Body of pancreas (tissue), 4 donors: ENCODE measurements around the gene MPV17L2. TPM values are rescaled to one million over a fixed set of nuclear protein-coding genes. Genes with fewer than 3 reads are reported as not detected.
A peak's percentile ranks its signal among the peaks of the same experiment; 100 is the strongest.

ENCODE experiments used
- ATAC-seq: fragments of 150-250 bp; one replicate; pipeline ENCODE4 v1.9.1; 2016
- DNase-seq, 4 donors: peaks; one replicate each; pipeline ENCODE4 v3.0.0-alpha.2; 2019
- H3K27ac ChIP-seq, 4 donors: fragments of 200-600 bp; sonication (generic); 1 replicate in 3 of 4; 2 replicates in 1 of 4; pipeline versions ENCODE4 v1.5.1 to v1.6.1; 2016 to 2019; ENCODE audit warnings: mild to moderate bottlenecking in 1 of 4, mixed read lengths in 1 of 4, moderate library complexity in 1 of 4
- H3K27me3 ChIP-seq, 2 donors: fragments of 200-600 bp; sonication (generic); one replicate each; pipeline ENCODE4 v1.6.0; 2016; ENCODE audit warnings: mild to moderate bottlenecking in 1 of 2
- H3K36me3 ChIP-seq, 2 donors: fragments of 200-600 bp; sonication (generic); replicated peaks in 1 of 2; 2 replicates each; pipeline ENCODE4 v1.5.1; 2016; ENCODE audit warnings: low read depth in 2 of 2; ENCODE audit not compliant: insufficient read depth in 1 of 2
- H3K4me1 ChIP-seq: fragments of 200-600 bp; sonication (generic); one replicate; pipeline ENCODE4 v1.6.0; 2016
- H3K4me3 ChIP-seq, 2 donors: fragments of 200-600 bp; sonication (generic); 1 replicate in 1 of 2; 2 replicates in 1 of 2; pipeline ENCODE4 v1.5.1; 2016 to 2019
- H3K9me3 ChIP-seq, 3 donors: fragments of 200-600 bp; sonication (generic); 1 replicate in 2 of 3; 2 replicates in 1 of 3; pipeline ENCODE4 v1.5.1; 2016
- CTCF ChIP-seq, 7 experiments: fragments of 450-650 bp in 4 of 7; fragments of 200-600 bp in 3 of 7; sonication (generic) in 3 of 7; IDR thresholded peaks; one replicate each; pipeline ENCODE4 v1.5.1; 2016 to 2019; ENCODE audit warnings: antibody characterized with exemption in 7 of 7
- POLR2A ChIP-seq, 3 donors: fragments of 450-650 bp; IDR thresholded peaks; one replicate each; pipeline ENCODE4 v1.6.1; 2016; ENCODE audit warnings: antibody characterized with exemption in 3 of 3, mild to moderate bottlenecking in 2 of 3
- WGBS, 2 donors: methylation state at CpG; one replicate each; pipeline ENCODE4 v1.1.5; 2017; 5-methylcytosine and 5-hydroxymethylcytosine counted together
- intact Hi-C: fragments of 100-400 bp; cut with DNase I; formaldehyde crosslinking; loops from one replicate; pipeline ENCODE4 v1.15.1; 2023
- total RNA-seq, 2 donors: library from RNA; depleted of rRNA; stranded (reverse); fragments of >200 nt; gene quantifications; one replicate each; pipeline ENCODE4 v1.1.0, GENCODE V29; 2016

The MPV17L2 gene
- total RNA-seq, 2 donors from 2014 or later, result 3.4 to 5.6 TPM

DNA sequence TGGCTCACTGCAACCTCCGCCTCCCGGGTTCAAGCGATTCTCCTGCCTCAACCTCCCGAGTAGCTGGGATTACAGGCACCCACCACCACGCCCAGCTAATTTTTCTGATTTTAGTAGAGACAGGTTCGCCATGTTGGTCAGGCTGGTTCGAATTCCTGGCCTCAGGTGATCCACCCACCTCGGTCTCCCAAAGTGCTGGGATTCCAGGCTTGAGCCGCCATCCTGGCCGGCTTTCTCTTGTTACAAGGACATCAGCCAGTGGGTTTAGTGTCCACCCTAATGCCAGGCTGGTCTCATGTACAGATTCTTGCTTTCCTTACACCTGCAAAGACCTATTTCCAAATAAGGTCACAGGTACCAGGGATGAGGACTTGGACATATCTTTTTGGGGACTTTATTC lies 33.2 kb upstream of the MPV17L2 start:
- WGBS, 2 donors, result 94 to 95% methylated on average over 10 of the region's 10 CpGs
- no peak for DNase-seq
- H3K4me1 ChIP-seq, result peaks cover 48% of the 10 kb centered on the region

GRCh38 chr19:18160493-18160970 lies 32.5 kb upstream of the MPV17L2 start:
- H3K27me3 ChIP-seq, result no peaks in the 10 kb centered on the region
- ATAC-seq (peak; percentile 9), DNase-seq (peak in 2 of 4 donors; percentile 39 to 51)
- H3K27ac ChIP-seq, result peak overlapping the region; percentile 52 to 75 (median 60)
- 44 to 92% methylated on average over 2 to 11 of the region's 13 CpGs for WGBS, 2 donors
- intact Hi-C loops, result no loop called here
- no peak for TF ChIP-seq POLR2A (IDR thresholded peaks at IDR 0.05)
- TF ChIP-seq CTCF (IDR thresholded peaks at IDR 0.05), result no peak
- no peaks in the 10 kb centered on the region for H3K9me3 ChIP-seq
- H3K4me3 ChIP-seq, result no peak overlapping the region
- no peaks in the 10 kb centered on the region for H3K36me3 ChIP-seq
- H3K4me1 ChIP-seq, result peaks cover 41% of the 10 kb centered on the region

More for the DNA sequence above, 33.2 kb upstream of the MPV17L2 start:
- Histone ChIP-seq H3K27me3 (no peaks in the 10 kb centered on the region), H3K4me3 (no peak overlapping the region), H3K27ac (peak overlapping the region in 1 of 4 donors; percentile 66), H3K36me3 (no peaks in the 10 kb centered on the region), H3K9me3 (no peaks in the 10 kb centered on the region)
- intact Hi-C loops, result no loop called here
- no peak for TF ChIP-seq CTCF (IDR thresholded peaks at IDR 0.05)
- no peak for TF ChIP-seq POLR2A (IDR thresholded peaks at IDR 0.05)
- ATAC-seq, result no peak

DNA sequence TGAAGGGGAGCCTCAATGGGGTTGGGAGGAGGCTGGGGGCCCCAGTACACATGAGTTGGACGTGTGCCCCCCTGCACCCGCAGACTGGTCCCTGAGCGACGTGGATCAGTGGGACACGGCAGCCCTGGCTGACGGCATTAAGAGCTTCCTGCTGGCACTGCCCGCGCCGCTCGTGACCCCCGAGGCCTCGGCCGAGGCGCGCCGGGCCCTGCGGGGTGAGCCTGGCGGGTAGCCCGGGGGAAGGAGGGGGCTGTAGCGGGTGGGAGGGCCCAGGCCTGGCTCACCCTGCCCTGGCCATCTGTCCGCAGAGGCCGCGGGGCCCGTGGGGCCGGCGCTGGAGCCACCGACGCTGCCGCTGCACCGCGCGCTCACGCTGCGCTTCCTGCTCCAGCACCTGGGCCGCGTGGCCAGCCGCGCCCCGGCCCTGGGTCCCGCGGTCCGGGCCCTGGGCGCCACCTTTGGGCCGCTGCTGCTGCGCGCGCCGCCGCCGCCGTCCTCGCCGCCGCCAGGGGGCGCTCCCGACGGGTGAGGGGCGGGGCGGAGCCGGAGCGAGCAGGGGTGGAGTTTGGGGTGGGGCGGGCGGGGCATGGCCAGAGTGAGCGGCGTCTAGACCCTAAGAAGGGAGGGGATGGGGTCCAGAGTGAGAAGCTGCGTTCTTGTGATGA lies 31.9 kb upstream of the MPV17L2 start:
- 2 to 3% methylated on average over 10 to 23 of the region's 66 CpGs for WGBS, 2 donors
- H3K4me3 ChIP-seq, result no peak overlapping the region
- H3K27ac ChIP-seq, result peak overlapping the region; percentile 52 to 75 (median 60)
- TF ChIP-seq CTCF (IDR thresholded peaks at IDR 0.05) (peak in 5 of 7 experiments; percentile 47 to 96 (median 94)), POLR2A (IDR thresholded peaks at IDR 0.05) (peak in 1 of 3 donors; percentile 18)
- H3K36me3 ChIP-seq, result peaks cover 0 to under 1% of the 10 kb centered on the region in 2 donors
- peak; percentile 84 for ATAC-seq
- H3K27me3 ChIP-seq, result no peaks in the 10 kb centered on the region
- H3K4me1 ChIP-seq, result peaks cover 36% of the 10 kb centered on the region
- no peaks in the 10 kb centered on the region for H3K9me3 ChIP-seq
- intact Hi-C loops, result no loop called here
- peak; percentile 68 to 82 (median 77) for DNase-seq

DNA sequence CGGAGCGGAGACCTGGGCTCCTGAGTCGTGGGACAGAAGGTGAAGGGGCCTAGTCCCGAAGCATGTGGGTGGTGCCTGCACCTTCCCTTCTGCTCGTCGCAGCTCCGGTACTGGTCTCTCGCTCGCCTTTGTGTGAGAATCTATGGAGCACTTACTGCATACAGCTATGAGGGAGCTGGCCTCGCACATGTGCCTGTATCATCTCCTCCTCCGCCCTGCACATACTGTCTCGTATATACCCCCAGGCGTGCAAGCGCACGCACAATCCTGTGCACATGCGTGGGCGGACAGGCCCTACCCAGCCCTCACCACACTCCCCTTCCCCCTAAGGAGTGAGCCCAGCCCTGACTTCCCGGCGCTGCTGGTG lies 31.4 kb upstream of the MPV17L2 start:
- H3K36me3 ChIP-seq, result peaks cover 0 to 2% of the 10 kb centered on the region in 2 donors
- no peak for TF ChIP-seq CTCF (IDR thresholded peaks at IDR 0.05)
- TF ChIP-seq POLR2A (IDR thresholded peaks at IDR 0.05), result no peak
- no peak for DNase-seq
- ATAC-seq, result no peak
- WGBS, 2 donors, result 64 to 69% methylated on average over 17 to 18 of the region's 19 CpGs
- H3K27ac ChIP-seq, result no peak overlapping the region
- no peak overlapping the region for H3K4me3 ChIP-seq
- intact Hi-C loops, result no loop called here
- H3K27me3 ChIP-seq, result no peaks in the 10 kb centered on the region
- H3K4me1 ChIP-seq, result peaks cover 31% of the 10 kb centered on the region
- H3K9me3 ChIP-seq, result no peaks in the 10 kb centered on the region

DNA sequence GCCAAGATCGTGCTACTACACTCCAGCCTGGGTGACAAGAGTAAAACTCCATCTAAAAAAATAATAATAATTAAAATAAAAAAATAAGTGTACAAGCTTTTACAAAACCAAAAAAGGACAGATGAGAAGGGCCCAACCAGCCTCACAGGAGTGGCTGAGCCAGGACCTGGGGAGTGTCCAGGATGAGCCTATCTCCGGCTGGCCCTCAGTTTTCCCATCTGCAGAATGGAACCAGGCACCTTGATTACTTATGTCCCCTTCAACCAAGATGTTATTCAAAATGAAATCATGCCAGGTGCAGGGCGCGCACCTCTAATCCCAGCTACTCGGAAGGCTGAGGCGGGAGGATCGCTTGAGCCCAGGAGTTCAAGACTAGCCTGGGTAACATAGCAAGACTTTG lies 28.9 kb upstream of the MPV17L2 start:
- Histone ChIP-seq H3K9me3 (no peaks in the 10 kb centered on the region), H3K27me3 (no peaks in the 10 kb centered on the region), H3K36me3 (peaks cover 0 to 2% of the 10 kb centered on the region in 2 donors), H3K27ac (no peak overlapping the region), H3K4me3 (no peak overlapping the region), H3K4me1 (peaks cover 18% of the 10 kb centered on the region)
- intact Hi-C loops, result no loop called here
- ATAC-seq (no peak), DNase-seq (no peak)
- TF ChIP-seq CTCF (IDR thresholded peaks at IDR 0.05) (no peak), POLR2A (IDR thresholded peaks at IDR 0.05) (no peak)
- WGBS, 2 donors, result 90 to 98% methylated on average over 7 of the region's 7 CpGs
